NT2/D1 (cell line): ENCODE results near the gene SS18L1.

Experiments
- SUZ12 ChIP-seq: IDR thresholded peaks from 2 replicates; pipeline ENCODE4 v1.6.1; 2011; ENCODE audit not compliant: insufficient read length, insufficient read depth; ENCODE audit errors: extremely low read depth
- YY1 ChIP-seq: IDR thresholded peaks from 2 replicates; pipeline ENCODE4 v1.6.1; 2011; ENCODE audit not compliant: insufficient read length, insufficient read depth
- ZNF274 ChIP-seq: IDR thresholded peaks from 2 replicates; pipeline ENCODE4 v1.6.1; 2011; ENCODE audit warnings: mild to moderate bottlenecking, low read depth, low read length

DNA sequence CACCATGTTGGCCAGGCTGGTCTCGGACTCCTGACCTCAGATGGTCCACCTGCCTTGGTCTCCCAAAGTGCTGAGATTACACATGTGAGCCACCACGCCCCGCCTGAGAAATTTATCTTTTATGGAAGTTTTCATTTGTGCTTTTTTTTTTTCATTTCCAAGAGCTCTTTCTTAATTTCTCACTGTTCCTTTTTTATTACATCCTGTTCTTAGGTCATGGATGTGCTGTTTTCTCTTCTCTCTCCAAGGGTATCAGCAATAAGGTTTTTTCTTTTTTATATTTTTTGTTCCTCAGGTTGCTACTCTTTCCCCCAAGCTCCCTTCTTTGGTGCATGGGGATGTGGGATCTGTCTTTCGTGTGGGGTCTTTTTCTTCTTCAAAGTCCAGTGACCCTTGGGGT is 42.5 kb upstream of the SS18L1 start:
- TF ChIP-seq ZNF274, result no peak
- TF ChIP-seq YY1, result no peak
- TF ChIP-seq SUZ12, result no peak
